Lower leg skin (tissue), 3 donors: ENCODE measurements around the gene MAPK14.
"Not testable (repeated sequence)": the region's sequence is repeated elsewhere in the genome, so short reads cannot be mapped to it uniquely, and the experiment has no call there.

Source experiments
- CTCF ChIP-seq, 3 donors: fragments of 450-650 bp; IDR thresholded peaks; one replicate each; pipeline ENCODE4 v1.5.1; 2016; ENCODE audit warnings: antibody characterized with exemption in 3 of 3, mild to moderate bottlenecking in 3 of 3, moderate library complexity in 2 of 3
- POLR2A ChIP-seq, 2 donors: fragments of 450-650 bp; IDR thresholded peaks; one replicate each; pipeline ENCODE4 v1.6.1; 2016 to 2017; ENCODE audit warnings: antibody characterized with exemption in 2 of 2, mild to moderate bottlenecking in 1 of 2, moderate library complexity in 1 of 2

- TF ChIP-seq CTCF, POLR2A (IDR thresholded peaks at IDR 0.05): not testable (repeated sequence)
Measured at GRCh38 chr6:35988047-35988446, 39.6 kb upstream of the MAPK14 start.
